WTC11 (cell line): ENCODE data around the gene THSD4.

Experiments used
- FOXJ3 ChIP-seq: sonication (generic); formaldehyde crosslinking; IDR thresholded peaks from 2 replicates; pipeline ENCODE4 v1.9.0; 2021; ENCODE audit warnings: missing genetic modification reagents, mild to moderate bottlenecking, borderline replicate concordance
- JUN ChIP-seq: sonication (generic); formaldehyde crosslinking; IDR thresholded peaks from 2 replicates; pipeline ENCODE4 v1.8.0; 2023; ENCODE audit warnings: mild to moderate bottlenecking, missing genetic modification reagents
- RELA ChIP-seq: sonication (generic); formaldehyde crosslinking; IDR thresholded peaks from 2 replicates; pipeline ENCODE4 v1.8.1; 2022; ENCODE audit warnings: missing genetic modification reagents, mild to moderate bottlenecking, borderline replicate concordance
- TF ChIP-seq, protein P1 (sequence below): fragments of 200-600 bp; IDR thresholded peaks from 2 replicates; pipeline ENCODE4 v1.8.0; 2022; ENCODE audit warnings: antibody characterized with exemption
- TF ChIP-seq, protein P2 (sequence below): sonication (generic); formaldehyde crosslinking; conservative IDR thresholded peaks from 2 replicates; pipeline ENCODE4 v1.8.1; 2022; ENCODE audit warnings: mild to moderate bottlenecking, missing genetic modification reagents
- TF ChIP-seq, protein P3 (sequence below): sonication (generic); formaldehyde crosslinking; IDR thresholded peaks from 2 replicates; pipeline ENCODE4 v1.8.0; 2022; ENCODE audit warnings: mild to moderate bottlenecking, missing genetic modification reagents
- TF ChIP-seq, protein P4 (sequence below): fragments of 250-450 bp; sonication (Bioruptor Pico); IDR thresholded peaks from 2 replicates; pipeline ENCODE4 v2.1.2; 2022; ENCODE audit warnings: mild to moderate bottlenecking, moderate library complexity

- TF ChIP-seq, protein P1, sequence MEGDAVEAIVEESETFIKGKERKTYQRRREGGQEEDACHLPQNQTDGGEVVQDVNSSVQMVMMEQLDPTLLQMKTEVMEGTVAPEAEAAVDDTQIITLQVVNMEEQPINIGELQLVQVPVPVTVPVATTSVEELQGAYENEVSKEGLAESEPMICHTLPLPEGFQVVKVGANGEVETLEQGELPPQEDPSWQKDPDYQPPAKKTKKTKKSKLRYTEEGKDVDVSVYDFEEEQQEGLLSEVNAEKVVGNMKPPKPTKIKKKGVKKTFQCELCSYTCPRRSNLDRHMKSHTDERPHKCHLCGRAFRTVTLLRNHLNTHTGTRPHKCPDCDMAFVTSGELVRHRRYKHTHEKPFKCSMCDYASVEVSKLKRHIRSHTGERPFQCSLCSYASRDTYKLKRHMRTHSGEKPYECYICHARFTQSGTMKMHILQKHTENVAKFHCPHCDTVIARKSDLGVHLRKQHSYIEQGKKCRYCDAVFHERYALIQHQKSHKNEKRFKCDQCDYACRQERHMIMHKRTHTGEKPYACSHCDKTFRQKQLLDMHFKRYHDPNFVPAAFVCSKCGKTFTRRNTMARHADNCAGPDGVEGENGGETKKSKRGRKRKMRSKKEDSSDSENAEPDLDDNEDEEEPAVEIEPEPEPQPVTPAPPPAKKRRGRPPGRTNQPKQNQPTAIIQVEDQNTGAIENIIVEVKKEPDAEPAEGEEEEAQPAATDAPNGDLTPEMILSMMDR, result no peak
- TF ChIP-seq JUN (no peak), RELA (no peak), FOXJ3 (CRISPR knock-in tag) (no peak)
- TF ChIP-seq, protein P2, sequence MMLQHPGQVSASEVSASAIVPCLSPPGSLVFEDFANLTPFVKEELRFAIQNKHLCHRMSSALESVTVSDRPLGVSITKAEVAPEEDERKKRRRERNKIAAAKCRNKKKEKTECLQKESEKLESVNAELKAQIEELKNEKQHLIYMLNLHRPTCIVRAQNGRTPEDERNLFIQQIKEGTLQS (CRISPR knock-in tag), result no peak
- TF ChIP-seq, protein P3, sequence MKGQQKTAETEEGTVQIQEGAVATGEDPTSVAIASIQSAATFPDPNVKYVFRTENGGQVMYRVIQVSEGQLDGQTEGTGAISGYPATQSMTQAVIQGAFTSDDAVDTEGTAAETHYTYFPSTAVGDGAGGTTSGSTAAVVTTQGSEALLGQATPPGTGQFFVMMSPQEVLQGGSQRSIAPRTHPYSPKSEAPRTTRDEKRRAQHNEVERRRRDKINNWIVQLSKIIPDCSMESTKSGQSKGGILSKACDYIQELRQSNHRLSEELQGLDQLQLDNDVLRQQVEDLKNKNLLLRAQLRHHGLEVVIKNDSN, result no peak
- TF ChIP-seq, protein P4, sequence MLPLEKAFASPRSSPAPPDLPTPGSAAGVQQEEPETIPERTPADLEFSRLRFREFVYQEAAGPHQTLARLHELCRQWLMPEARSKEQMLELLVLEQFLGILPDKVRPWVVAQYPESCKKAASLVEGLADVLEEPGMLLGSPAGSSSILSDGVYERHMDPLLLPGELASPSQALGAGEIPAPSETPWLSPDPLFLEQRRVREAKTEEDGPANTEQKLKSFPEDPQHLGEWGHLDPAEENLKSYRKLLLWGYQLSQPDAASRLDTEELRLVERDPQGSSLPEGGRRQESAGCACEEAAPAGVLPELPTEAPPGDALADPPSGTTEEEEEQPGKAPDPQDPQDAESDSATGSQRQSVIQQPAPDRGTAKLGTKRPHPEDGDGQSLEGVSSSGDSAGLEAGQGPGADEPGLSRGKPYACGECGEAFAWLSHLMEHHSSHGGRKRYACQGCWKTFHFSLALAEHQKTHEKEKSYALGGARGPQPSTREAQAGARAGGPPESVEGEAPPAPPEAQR (CRISPR knock-in tag), result no peak
Measured at GRCh38 chr15:71547011-71547410, 431.7 kb downstream of the THSD4 start.
